Thoracic aorta (tissue), 2 donors: Measurements from ENCODE around the gene WSCD2. TPM values are rescaled to one million over a fixed set of nuclear protein-coding genes. Genes with fewer than 3 reads are reported as not detected.

ENCODE experiments used
- ATAC-seq: fragments of 150-250 bp; one replicate; pipeline ENCODE4 v1.8.0; 2017; ENCODE audit warnings: low read depth; ENCODE audit not compliant: insufficient number of reproducible peaks, low FRiP score
- DNase-seq: peaks from one replicate; pipeline ENCODE4 v3.0.0-alpha.2; 2020; ENCODE audit warnings: low spot score
- H3K27ac ChIP-seq, 2 donors: fragments of 200-600 bp; sonication (generic); 1 replicate in 1 of 2; 2 replicates in 1 of 2; pipeline ENCODE4 v1.5.1; 2016; ENCODE audit warnings: mild to moderate bottlenecking in 2 of 2, moderate library complexity in 2 of 2
- H3K27me3 ChIP-seq: fragments of 200-600 bp; sonication (generic); replicated peaks from 2 replicates; pipeline ENCODE4 v1.6.0; 2016; ENCODE audit warnings: mild to moderate bottlenecking; ENCODE audit not compliant: insufficient read depth
- H3K36me3 ChIP-seq: fragments of 200-600 bp; sonication (generic); one replicate; pipeline ENCODE4 v1.5.1; 2016
- H3K4me1 ChIP-seq, 2 donors: fragments of 200-600 bp; sonication (generic); 1 replicate in 1 of 2; 2 replicates in 1 of 2; pipeline versions ENCODE4 v1.5.1 to v1.6.0; 2016; ENCODE audit warnings: low read depth in 2 of 2, mild to moderate bottlenecking in 1 of 2; ENCODE audit not compliant: control insufficient read depth in 1 of 2
- H3K4me3 ChIP-seq: fragments of 200-600 bp; sonication (generic); 2 replicates; pipeline ENCODE4 v1.5.1; 2016; ENCODE audit warnings: mild to moderate bottlenecking
- H3K9me3 ChIP-seq: fragments of 200-600 bp; sonication (generic); 2 replicates; pipeline ENCODE4 v1.5.1; 2016
- total RNA-seq, 2 donors: library from RNA; depleted of rRNA; stranded (reverse); fragments of >200 nt; gene quantifications; one replicate each; pipeline versions ENCODE4 v1.1.0 to v1.2.3, GENCODE V29; 2016
- TF ChIP-seq, protein P1 (sequence below): fragments of 200-600 bp; sonication (generic); IDR thresholded peaks from one replicate; pipeline ENCODE4 v1.5.1; 2019; ENCODE audit warnings: antibody characterized with exemption

Gene WSCD2
- total RNA-seq, 2 donors from 2014 or later, result 3.3 to 6.9 TPM

DNA sequence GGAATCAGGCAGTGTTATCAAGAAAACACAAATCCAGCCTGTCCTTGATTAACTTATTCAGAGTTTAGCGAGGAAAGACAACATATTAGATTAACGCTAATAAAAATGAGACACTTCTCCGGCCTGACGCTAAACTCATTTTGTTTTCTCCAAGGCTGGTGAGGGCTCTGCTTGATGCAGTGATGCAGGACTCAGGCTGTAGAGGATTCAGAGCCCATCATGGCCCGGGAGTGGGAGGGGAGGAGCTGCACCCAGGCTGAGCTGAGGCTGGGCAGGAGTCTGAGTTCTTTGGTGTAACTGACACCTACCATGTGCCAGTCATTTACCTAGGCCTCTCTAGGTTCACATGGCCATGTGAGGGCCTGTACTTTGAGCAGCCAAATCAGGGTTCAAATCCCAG is 70.0 kb downstream of the WSCD2 start:
- TF ChIP-seq, protein P1, sequence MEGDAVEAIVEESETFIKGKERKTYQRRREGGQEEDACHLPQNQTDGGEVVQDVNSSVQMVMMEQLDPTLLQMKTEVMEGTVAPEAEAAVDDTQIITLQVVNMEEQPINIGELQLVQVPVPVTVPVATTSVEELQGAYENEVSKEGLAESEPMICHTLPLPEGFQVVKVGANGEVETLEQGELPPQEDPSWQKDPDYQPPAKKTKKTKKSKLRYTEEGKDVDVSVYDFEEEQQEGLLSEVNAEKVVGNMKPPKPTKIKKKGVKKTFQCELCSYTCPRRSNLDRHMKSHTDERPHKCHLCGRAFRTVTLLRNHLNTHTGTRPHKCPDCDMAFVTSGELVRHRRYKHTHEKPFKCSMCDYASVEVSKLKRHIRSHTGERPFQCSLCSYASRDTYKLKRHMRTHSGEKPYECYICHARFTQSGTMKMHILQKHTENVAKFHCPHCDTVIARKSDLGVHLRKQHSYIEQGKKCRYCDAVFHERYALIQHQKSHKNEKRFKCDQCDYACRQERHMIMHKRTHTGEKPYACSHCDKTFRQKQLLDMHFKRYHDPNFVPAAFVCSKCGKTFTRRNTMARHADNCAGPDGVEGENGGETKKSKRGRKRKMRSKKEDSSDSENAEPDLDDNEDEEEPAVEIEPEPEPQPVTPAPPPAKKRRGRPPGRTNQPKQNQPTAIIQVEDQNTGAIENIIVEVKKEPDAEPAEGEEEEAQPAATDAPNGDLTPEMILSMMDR, result no peak
- no peak overlapping the region for H3K4me3 ChIP-seq
- no peaks in the 10 kb centered on the region for H3K27me3 ChIP-seq
- ATAC-seq, result no peak
- H3K9me3 ChIP-seq, result peaks cover 9% of the 10 kb centered on the region
- H3K4me1 ChIP-seq, result no peaks in the 10 kb centered on the region
- DNase-seq, result no peak
- H3K36me3 ChIP-seq, result no peaks in the 10 kb centered on the region
- no peak overlapping the region for H3K27ac ChIP-seq

DNA sequence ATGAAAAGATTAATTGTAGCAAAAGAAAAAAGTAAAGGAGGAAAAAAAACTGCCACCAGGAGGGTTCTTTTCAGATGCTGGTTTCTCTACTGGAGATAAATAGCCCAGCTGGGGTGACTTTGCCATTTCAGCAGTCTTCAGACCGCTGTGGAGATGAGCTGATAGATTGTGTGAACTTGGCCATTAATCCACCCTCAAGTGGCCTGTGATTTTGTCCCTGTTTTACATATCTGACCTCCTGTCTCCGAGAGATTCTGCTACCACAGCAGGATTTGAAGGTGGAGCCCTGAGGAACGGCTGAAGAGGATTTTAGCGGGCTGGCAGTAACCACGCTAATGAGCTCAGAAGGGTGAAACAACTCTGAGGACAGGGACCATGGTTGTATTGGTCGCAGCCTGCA is 72.7 kb downstream of the WSCD2 start:
- Histone ChIP-seq H3K27me3 (no peaks in the 10 kb centered on the region), H3K4me3 (no peak overlapping the region), H3K9me3 (peaks cover 9% of the 10 kb centered on the region), H3K4me1 (no peaks in the 10 kb centered on the region), H3K36me3 (no peaks in the 10 kb centered on the region), H3K27ac (no peak overlapping the region)
- ATAC-seq (no peak), DNase-seq (no peak)
- TF ChIP-seq, protein P1, result no peak

DNA sequence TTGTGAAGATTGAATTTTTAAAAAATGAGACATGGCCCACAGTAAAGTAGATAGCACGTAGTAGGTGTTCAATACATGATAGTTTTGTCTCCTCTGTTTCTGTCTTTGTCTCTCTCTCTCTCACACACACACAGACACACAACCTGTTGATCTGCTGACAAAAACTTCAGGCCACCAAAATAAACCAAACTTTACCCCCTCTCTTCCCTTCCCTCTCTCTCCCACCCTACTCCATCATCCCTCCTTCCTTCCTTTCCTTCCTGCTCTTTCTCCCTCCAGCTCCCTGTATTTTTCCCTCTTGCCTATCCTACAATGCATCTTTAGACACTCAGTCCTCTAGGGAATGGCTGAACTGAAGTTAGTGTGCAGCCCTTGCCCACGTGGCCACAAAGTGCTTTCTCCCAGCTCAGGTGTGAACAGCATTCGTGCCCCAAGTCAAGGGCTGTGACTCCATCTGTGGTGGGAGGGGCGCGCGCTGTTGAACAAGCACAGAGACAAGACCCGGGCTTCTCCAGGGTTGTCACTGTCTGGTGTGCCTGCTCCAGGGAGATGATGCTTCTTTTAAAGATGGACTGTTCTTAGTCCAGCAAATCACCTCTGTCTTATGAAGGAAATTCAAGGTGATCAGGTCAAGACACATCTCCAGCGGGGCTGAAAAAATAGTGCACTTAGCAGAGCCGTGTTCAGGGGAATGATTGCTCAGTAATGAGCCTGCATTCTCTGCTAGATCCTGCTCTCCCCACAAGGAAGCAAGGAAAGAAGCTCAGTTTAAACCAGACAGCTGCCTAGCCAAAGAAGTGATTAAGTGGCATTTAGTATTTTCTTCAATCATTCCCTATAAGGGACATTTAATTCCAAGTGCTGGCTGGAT is 75.3 kb downstream of the WSCD2 start:
- peaks cover 9% of the 10 kb centered on the region for H3K9me3 ChIP-seq
- DNase-seq (no peak), ATAC-seq (no peak)
- H3K4me1 ChIP-seq, result peaks cover 0 to 4% of the 10 kb centered on the region in 2 donors
- no peak overlapping the region for H3K27ac ChIP-seq
- TF ChIP-seq, protein P1, result no peak
- H3K36me3 ChIP-seq, result no peaks in the 10 kb centered on the region
- H3K4me3 ChIP-seq, result no peak overlapping the region
- H3K27me3 ChIP-seq, result no peaks in the 10 kb centered on the region

DNA sequence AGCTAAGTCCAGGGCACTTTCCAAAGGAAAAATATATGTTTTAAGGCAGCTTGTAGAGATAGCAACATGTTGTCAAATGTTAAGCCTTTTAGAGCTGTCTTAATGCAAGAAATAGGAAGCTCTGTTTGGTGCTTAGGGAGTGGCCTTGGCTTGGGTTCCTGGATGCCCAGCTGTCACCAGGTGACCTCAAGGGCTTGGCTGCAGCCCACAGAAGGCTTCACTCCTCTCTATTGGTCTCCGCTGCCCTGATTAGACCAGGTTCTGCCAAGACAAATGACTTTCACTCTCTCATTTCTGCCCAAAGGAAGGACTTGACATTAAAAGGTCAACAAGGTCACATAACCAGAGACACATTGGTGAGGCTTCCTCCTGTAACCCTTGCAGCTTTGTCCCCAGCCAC is 76.8 kb downstream of the WSCD2 start:
- no peaks in the 10 kb centered on the region for H3K27me3 ChIP-seq
- no peak for DNase-seq
- ATAC-seq, result no peak
- H3K27ac ChIP-seq, result no peak overlapping the region
- peaks cover 0 to 4% of the 10 kb centered on the region in 2 donors for H3K4me1 ChIP-seq
- H3K9me3 ChIP-seq, result peaks cover 9% of the 10 kb centered on the region
- H3K36me3 ChIP-seq, result no peaks in the 10 kb centered on the region
- H3K4me3 ChIP-seq, result no peak overlapping the region
- TF ChIP-seq, protein P1, result no peak

DNA sequence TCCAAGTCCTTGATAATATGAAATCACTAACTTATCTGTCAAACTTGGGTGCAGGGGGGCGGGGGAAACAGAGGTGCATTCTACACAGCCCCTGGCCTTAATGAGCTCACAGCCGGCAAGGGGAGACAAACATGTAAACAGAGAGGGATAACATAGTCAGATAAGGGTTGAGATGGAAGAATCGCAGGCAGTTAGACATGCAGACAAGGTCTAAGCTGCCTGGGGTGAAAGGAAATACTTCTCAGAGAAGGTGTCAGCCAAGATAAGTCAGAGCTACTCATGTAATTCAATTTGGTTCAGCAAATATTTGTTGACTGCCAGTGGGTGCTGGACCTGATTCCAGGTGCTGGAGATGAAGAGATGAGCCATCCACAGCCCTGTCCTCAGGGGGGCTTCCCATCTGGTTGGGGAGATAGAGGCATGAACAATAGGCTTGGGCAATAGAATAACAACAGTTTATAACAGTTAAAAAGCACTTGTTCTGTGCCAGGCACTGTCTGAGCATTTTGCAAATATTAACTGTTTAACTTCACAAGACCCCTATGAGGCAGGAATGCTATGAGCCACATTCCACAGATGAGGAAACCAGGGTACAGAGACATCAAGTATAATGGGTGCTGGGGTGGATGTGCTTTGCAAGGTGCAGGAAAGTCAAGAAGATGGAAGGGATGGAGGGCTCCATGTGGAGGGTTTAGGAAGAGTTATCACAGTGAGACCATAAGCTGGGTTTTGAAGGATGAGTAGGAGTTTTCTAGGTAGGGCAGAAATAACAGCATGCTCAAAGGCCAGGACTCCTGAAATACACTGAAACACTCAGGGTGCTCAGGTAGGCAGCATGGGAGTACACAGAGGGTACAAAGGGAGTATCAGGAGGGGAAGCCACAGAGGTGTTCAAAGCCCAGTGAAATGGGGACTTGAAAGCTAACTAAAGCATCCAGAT is 79.0 kb downstream of the WSCD2 start:
- H3K4me3 ChIP-seq, result no peak overlapping the region
- H3K4me1 ChIP-seq, result peaks cover 0 to 4% of the 10 kb centered on the region in 2 donors
- H3K36me3 ChIP-seq, result no peaks in the 10 kb centered on the region
- DNase-seq (no peak), ATAC-seq (no peak)
- H3K27ac ChIP-seq, result no peak overlapping the region
- H3K27me3 ChIP-seq, result no peaks in the 10 kb centered on the region
- TF ChIP-seq, protein P1, result no peak
- H3K9me3 ChIP-seq, result peaks cover 6% of the 10 kb centered on the region
